ENCODE measurements around the gene NSUN7.

Gene NSUN7

DNA sequence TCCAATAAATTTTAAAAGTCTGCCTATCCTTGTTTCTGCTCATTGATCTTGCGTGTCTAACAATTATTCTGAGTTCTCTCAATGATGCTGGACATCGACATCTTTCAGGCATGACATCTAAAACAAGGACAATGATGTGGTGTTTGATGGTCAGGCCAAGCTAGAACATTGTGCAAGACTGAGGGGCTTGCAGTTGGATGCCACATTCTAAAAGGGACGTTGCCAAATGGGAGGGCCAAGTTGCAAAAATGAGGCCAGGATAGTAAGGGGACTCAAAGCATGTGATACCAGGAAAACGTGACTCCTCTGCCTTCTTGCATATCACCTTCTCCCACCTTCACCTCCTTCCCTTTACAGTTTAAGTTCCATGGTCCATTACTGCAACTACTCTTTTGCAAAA lies 29.4 kb upstream of the NSUN7 start:
- WGBS (ENCODE audit: insufficient coverage, insufficient read length), result no CpG with 5 or more reads among the region's 4 CpGs
- no peaks in the 10 kb centered on the region; the same call in 1 of the 2 replicates for H3K9me3 ChIP-seq (ENCODE audit: control insufficient read depth, insufficient read depth, low read length)
- no peaks in the 10 kb centered on the region for H3K27me3 ChIP-seq (ENCODE audit: control insufficient read depth, insufficient read depth, low read length)
- H3K4me1 ChIP-seq (ENCODE audit: control insufficient read depth, insufficient read depth, low read length), result peaks cover 4% of the 10 kb centered on the region; the same call in 1 of the 2 replicates
- H3K36me3 ChIP-seq (ENCODE audit: control insufficient read depth, insufficient read depth, low read length), result no peaks in the 10 kb centered on the region
- DNase-seq (ENCODE audit: low read depth, low spot score), result no peak
- H3K27ac ChIP-seq (ENCODE audit: low read length), result no peak overlapping the region
- no peak overlapping the region for H3K4me3 ChIP-seq (ENCODE audit: low read length)

DNA sequence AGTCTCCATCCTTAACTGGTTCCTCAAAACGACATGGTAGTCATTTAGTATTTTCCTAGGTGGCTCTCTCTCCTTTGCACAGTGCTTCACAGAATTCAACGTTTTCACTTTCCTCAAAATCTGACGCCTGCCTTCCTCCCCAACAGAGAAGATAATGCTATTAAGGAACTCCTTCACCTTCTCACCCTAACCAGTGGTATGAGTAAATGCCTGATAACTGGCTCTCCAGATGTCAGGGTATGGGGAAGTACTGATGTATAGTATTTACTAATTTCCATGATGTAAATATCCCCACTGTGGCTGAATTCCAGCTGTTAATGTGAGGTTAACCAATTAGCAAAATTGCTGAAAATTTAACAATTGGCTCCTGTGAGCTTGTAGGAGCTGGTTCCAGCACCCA lies 28.8 kb upstream of the NSUN7 start:
- H3K36me3 ChIP-seq (ENCODE audit: control insufficient read depth, insufficient read depth, low read length), result no peaks in the 10 kb centered on the region
- no peak overlapping the region for H3K27ac ChIP-seq (ENCODE audit: low read length)
- H3K27me3 ChIP-seq (ENCODE audit: control insufficient read depth, insufficient read depth, low read length), result no peaks in the 10 kb centered on the region
- no peak for DNase-seq (ENCODE audit: low read depth, low spot score)
- H3K9me3 ChIP-seq (ENCODE audit: control insufficient read depth, insufficient read depth, low read length), result no peaks in the 10 kb centered on the region; the same call in 1 of the 2 replicates
- peaks cover 4% of the 10 kb centered on the region; the same call in 1 of the 2 replicates for H3K4me1 ChIP-seq (ENCODE audit: control insufficient read depth, insufficient read depth, low read length)
- WGBS (ENCODE audit: insufficient coverage, insufficient read length), result no CpG with 5 or more reads among the region's 3 CpGs
- no peak overlapping the region for H3K4me3 ChIP-seq (ENCODE audit: low read length)

DNA sequence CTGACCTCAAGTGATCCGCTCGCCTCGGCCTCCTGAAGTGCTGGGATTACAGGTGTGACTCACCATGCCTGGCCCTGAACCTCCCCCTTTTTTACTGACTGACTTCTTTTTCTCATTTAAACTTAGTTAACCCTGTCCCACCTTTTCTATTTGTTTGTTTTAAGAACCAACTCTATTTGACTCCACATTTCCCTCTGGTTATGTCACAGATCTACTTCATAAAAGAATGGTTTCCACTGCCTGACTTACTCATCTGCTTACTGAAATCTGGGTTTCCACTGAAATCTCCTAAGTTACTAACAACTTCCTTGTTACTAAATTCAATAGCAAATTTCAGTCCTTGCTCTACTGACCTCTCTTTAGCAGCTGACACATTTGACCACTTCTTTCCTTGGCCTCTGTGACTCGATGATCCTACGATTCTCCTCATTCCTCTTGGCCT lies 28.0 kb upstream of the NSUN7 start:
- no peak for DNase-seq (ENCODE audit: low read depth, low spot score)
- no peak overlapping the region for H3K4me3 ChIP-seq (ENCODE audit: low read length)
- no CpG with 5 or more reads among the region's 5 CpGs for WGBS (ENCODE audit: insufficient coverage, insufficient read length)
- no peaks in the 10 kb centered on the region; the same call in 1 of the 2 replicates for H3K9me3 ChIP-seq (ENCODE audit: control insufficient read depth, insufficient read depth, low read length)
- H3K36me3 ChIP-seq (ENCODE audit: control insufficient read depth, insufficient read depth, low read length), result no peaks in the 10 kb centered on the region
- H3K27me3 ChIP-seq (ENCODE audit: control insufficient read depth, insufficient read depth, low read length), result no peaks in the 10 kb centered on the region
- H3K4me1 ChIP-seq (ENCODE audit: control insufficient read depth, insufficient read depth, low read length), result peaks cover 4% of the 10 kb centered on the region; the same call in 1 of the 2 replicates
- H3K27ac ChIP-seq (ENCODE audit: low read length), result no peak overlapping the region

DNA sequence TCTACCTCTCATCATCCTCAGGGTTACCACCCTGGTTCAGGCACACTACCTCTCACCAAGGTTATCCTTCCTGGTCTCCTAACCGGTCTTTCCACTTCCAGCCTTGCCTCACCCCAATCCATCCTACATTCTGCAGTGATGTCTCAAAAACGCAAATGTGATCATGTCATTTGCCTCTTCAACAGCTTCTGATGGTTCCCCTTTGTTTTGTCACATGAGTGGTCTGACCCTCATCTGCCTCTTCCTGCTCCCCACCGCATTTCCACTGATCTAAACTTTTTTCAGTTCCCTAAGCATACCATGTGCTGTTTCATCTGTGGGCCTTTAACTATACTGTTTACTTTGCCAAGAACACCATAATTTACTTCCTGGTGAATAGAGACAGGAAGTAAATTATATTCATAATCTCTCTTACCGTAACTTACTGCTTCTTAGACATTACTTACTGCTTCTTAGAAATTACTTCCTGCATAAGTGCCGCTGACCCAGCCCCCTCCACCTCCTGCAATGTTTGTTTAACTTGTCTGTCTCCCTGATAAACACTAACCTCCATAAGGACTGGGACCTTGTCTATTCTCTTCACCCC lies 27.1 kb upstream of the NSUN7 start:
- Histone ChIP-seq H3K4me3 (ENCODE audit: low read length) (no peak overlapping the region), H3K36me3 (ENCODE audit: control insufficient read depth, insufficient read depth, low read length) (no peaks in the 10 kb centered on the region), H3K27ac (ENCODE audit: low read length) (no peak overlapping the region), H3K27me3 (ENCODE audit: control insufficient read depth, insufficient read depth, low read length) (no peaks in the 10 kb centered on the region), H3K4me1 (ENCODE audit: control insufficient read depth, insufficient read depth, low read length) (peaks cover 4% of the 10 kb centered on the region; the same call in 1 of the 2 replicates), H3K9me3 (ENCODE audit: control insufficient read depth, insufficient read depth, low read length) (no peaks in the 10 kb centered on the region; the same call in 1 of the 2 replicates)
- no peak for DNase-seq (ENCODE audit: low read depth, low spot score)
- no CpG with 5 or more reads among the region's 5 CpGs for WGBS (ENCODE audit: insufficient coverage, insufficient read length)

DNA sequence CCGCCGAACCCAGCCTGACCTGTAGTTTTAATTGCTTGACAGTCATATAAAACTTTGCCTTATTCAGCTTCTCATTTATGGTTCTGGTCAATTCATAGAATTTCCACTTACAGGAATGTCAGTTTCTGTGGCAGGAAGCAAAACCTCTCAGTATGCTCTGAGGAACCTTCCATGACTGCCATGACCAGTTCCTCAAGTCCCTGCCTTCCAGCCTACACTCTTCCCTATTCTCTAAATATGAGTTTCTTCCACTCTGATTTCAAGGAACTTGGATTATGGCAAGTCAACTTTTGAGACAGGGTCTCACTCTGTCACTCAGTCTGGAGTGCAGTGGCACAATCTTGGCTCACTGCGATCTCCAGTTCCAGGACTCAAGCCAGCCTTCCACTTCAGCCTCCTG lies 26.0 kb upstream of the NSUN7 start:
- H3K36me3 ChIP-seq (ENCODE audit: control insufficient read depth, insufficient read depth, low read length), result no peaks in the 10 kb centered on the region
- no peak overlapping the region for H3K27ac ChIP-seq (ENCODE audit: low read length)
- no peaks in the 10 kb centered on the region; the same call in 1 of the 2 replicates for H3K9me3 ChIP-seq (ENCODE audit: control insufficient read depth, insufficient read depth, low read length)
- WGBS (ENCODE audit: insufficient coverage, insufficient read length), result no CpG with 5 or more reads among the region's 3 CpGs
- peaks cover 3% of the 10 kb centered on the region; the same call in 1 of the 2 replicates for H3K4me1 ChIP-seq (ENCODE audit: control insufficient read depth, insufficient read depth, low read length)
- H3K27me3 ChIP-seq (ENCODE audit: control insufficient read depth, insufficient read depth, low read length), result no peaks in the 10 kb centered on the region
- H3K4me3 ChIP-seq (ENCODE audit: low read length), result no peak overlapping the region
- no peak for DNase-seq (ENCODE audit: low read depth, low spot score)

DNA sequence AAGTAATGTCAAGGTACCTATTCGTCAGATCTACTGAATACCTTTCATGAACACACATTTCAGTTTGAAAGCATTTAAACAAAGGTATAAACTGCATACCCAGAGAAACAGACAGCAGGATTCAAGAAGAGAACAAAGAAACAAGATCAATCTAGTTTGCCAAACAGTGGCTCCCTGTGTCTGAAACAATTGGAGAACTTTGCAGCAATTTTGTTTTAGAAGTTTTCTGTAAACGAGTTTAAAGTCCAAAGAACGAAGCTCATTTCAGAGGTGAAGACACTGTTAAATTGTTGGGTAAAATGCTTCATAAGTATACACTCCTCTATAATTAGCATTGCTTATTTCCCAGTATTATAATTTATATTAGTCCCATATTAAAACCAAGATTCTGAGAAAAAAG lies 21.4 kb upstream of the NSUN7 start:
- Histone ChIP-seq H3K4me3 (ENCODE audit: low read length) (no peak overlapping the region), H3K4me1 (ENCODE audit: control insufficient read depth, insufficient read depth, low read length) (no peaks in the 10 kb centered on the region), H3K9me3 (ENCODE audit: control insufficient read depth, insufficient read depth, low read length) (no peaks in the 10 kb centered on the region), H3K36me3 (ENCODE audit: control insufficient read depth, insufficient read depth, low read length) (no peaks in the 10 kb centered on the region), H3K27me3 (ENCODE audit: control insufficient read depth, insufficient read depth, low read length) (no peaks in the 10 kb centered on the region), H3K27ac (ENCODE audit: low read length) (no peak overlapping the region)
- WGBS (ENCODE audit: insufficient coverage, insufficient read length), result no CpG with 5 or more reads among the region's 3 CpGs
- DNase-seq (ENCODE audit: low read depth, low spot score), result no peak

DNA sequence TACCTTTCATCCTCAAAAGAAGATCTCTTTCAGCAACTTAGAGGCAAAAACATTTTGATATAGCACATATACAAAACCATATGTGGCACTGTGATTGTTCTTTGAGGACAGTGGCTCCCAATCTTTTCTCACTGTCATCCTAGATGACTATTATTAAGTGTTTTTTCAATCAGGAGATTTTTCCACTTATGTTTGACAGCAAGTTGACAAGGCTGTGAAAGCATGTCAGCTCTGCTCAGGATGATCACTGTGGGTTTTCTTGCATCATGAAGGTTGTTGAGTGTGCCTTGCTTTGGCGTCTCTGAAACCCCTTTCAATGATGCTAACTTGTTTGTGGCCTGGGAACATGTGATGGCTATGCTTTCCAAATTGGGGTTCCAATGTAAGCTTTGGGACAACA lies 20.2 kb upstream of the NSUN7 start:
- Histone ChIP-seq H3K9me3 (ENCODE audit: control insufficient read depth, insufficient read depth, low read length) (no peaks in the 10 kb centered on the region), H3K27ac (ENCODE audit: low read length) (no peak overlapping the region), H3K4me3 (ENCODE audit: low read length) (no peak overlapping the region), H3K4me1 (ENCODE audit: control insufficient read depth, insufficient read depth, low read length) (no peaks in the 10 kb centered on the region), H3K36me3 (ENCODE audit: control insufficient read depth, insufficient read depth, low read length) (no peaks in the 10 kb centered on the region), H3K27me3 (ENCODE audit: control insufficient read depth, insufficient read depth, low read length) (no peaks in the 10 kb centered on the region)
- no CpG with 5 or more reads among the region's 1 CpG for WGBS (ENCODE audit: insufficient coverage, insufficient read length)
- DNase-seq (ENCODE audit: low read depth, low spot score), result no peak

DNA sequence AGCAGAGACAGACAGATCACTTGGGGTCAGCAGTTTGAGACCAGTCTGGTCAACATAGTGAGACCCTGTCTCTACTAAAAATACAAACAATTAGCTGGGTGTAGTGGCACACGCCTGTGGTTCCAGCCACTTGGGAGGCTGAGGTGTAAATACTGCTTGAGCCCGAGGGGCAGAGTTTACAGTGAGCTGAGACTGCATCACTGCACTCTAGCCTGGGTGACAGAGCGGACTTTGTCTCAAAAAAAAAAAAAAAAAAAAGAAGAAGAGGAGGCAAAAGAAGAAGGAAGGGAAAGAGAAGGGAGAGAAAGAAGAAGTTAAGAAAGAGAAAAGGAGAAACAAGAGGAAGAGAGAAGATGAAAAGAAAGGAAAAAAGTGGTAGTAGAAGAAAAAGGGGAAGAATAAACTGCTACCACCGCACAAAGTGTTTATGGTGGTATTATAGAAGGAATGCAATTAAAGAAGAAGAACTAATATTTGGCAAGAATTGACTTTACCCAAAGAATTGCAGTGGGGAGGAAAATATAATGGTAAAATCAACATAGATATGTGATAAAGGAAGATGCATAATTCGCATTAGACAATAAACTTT lies 19.6 kb upstream of the NSUN7 start:
- H3K27me3 ChIP-seq (ENCODE audit: control insufficient read depth, insufficient read depth, low read length), result no peaks in the 10 kb centered on the region
- H3K36me3 ChIP-seq (ENCODE audit: control insufficient read depth, insufficient read depth, low read length), result no peaks in the 10 kb centered on the region
- no CpG with 5 or more reads among the region's 5 CpGs for WGBS (ENCODE audit: insufficient coverage, insufficient read length)
- no peak for DNase-seq (ENCODE audit: low read depth, low spot score)
- no peak overlapping the region for H3K4me3 ChIP-seq (ENCODE audit: low read length)
- no peaks in the 10 kb centered on the region for H3K4me1 ChIP-seq (ENCODE audit: control insufficient read depth, insufficient read depth, low read length)
- no peak overlapping the region for H3K27ac ChIP-seq (ENCODE audit: low read length)
- H3K9me3 ChIP-seq (ENCODE audit: control insufficient read depth, insufficient read depth, low read length), result no peaks in the 10 kb centered on the region

DNA sequence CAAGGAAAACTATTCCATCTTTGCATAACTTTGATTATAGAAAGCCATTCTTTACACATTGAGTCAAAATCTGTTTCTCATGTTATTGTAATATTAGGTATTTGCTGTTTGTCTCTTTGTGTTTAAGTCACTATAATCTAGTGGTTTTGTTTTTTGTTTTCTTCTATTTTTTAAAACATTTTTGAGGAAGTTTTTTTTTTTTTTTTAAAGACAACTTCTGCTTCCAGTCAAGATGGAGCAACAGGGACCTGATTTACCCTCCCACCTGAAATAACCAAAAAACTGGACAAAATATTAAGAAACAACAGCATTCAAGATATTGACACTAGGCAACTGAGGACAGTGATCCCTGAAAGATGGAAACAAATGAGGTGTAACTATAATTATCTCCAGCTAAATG lies 18.4 kb upstream of the NSUN7 start:
- Histone ChIP-seq H3K4me1 (ENCODE audit: control insufficient read depth, insufficient read depth, low read length) (no peaks in the 10 kb centered on the region), H3K4me3 (ENCODE audit: low read length) (no peak overlapping the region), H3K27ac (ENCODE audit: low read length) (no peak overlapping the region)

DNA sequence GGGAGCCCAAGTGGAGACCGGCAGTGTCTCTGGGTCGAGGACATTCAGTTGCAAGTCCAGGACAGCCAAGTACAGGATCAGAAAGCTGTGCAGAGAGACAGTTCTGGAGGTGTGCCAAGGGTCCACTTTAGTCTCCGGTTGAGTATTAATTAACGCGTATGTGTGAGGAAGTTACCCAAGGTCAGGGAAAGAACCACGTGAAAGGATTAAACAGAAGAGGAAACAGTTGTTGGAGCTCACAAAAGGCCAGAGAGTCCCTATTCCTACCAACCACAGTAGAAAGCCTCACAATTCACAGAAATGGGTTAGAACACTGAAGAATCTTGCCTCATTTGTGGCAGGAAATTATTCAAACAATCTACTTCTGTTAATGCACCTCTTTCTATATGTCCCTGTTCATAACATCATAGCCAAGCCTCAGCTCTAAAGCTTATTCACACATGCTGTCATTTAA lies 17.9 kb upstream of the NSUN7 start:
- no CpG with 5 or more reads among the region's 6 CpGs for WGBS (ENCODE audit: insufficient coverage, insufficient read length)

More for the DNA sequence above, 18.4 kb upstream of the NSUN7 start:
- Histone ChIP-seq H3K27me3 (ENCODE audit: control insufficient read depth, insufficient read depth, low read length) (no peaks in the 10 kb centered on the region), H3K9me3 (ENCODE audit: control insufficient read depth, insufficient read depth, low read length) (no peaks in the 10 kb centered on the region), H3K36me3 (ENCODE audit: control insufficient read depth, insufficient read depth, low read length) (no peaks in the 10 kb centered on the region)
- no peak for DNase-seq (ENCODE audit: low read depth, low spot score)

DNA sequence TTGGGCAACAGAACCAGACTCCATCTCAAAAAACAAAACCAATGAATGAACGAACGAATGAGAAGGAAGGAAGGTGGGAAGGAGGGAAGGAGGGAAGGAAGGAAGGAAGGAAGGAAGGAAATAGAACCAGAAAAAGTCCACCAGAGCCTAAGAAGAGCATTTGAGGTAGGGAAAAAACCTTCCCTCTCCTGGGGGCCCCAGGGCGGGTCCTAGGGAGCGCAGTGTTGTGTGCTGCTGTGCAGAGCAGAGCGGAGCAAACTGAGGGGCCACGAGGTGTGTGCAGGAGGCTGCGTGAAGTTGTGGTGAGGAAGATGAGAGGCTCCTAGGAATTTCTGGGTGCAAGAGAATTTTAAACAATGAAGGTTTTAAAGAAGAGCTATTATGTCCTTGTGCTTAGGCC lies 16.0 kb upstream of the NSUN7 start:
- DNase-seq (ENCODE audit: low read depth, low spot score), result no peak
- H3K4me3 ChIP-seq (ENCODE audit: low read length), result no peak overlapping the region
- no peaks in the 10 kb centered on the region for H3K9me3 ChIP-seq (ENCODE audit: control insufficient read depth, insufficient read depth, low read length)
- H3K27me3 ChIP-seq (ENCODE audit: control insufficient read depth, insufficient read depth, low read length), result no peaks in the 10 kb centered on the region
- no peak overlapping the region for H3K27ac ChIP-seq (ENCODE audit: low read length)
- no CpG with 5 or more reads among the region's 7 CpGs for WGBS (ENCODE audit: insufficient coverage, insufficient read length)
- H3K36me3 ChIP-seq (ENCODE audit: control insufficient read depth, insufficient read depth, low read length), result no peaks in the 10 kb centered on the region
- no peaks in the 10 kb centered on the region for H3K4me1 ChIP-seq (ENCODE audit: control insufficient read depth, insufficient read depth, low read length)

More for the DNA sequence above, 17.9 kb upstream of the NSUN7 start:
- no peaks in the 10 kb centered on the region for H3K27me3 ChIP-seq (ENCODE audit: control insufficient read depth, insufficient read depth, low read length)
- no peak for DNase-seq (ENCODE audit: low read depth, low spot score)
- no peaks in the 10 kb centered on the region for H3K9me3 ChIP-seq (ENCODE audit: control insufficient read depth, insufficient read depth, low read length)
- no peaks in the 10 kb centered on the region for H3K4me1 ChIP-seq (ENCODE audit: control insufficient read depth, insufficient read depth, low read length)
- H3K4me3 ChIP-seq (ENCODE audit: low read length), result no peak overlapping the region
- H3K36me3 ChIP-seq (ENCODE audit: control insufficient read depth, insufficient read depth, low read length), result no peaks in the 10 kb centered on the region
- H3K27ac ChIP-seq (ENCODE audit: low read length), result no peak overlapping the region

Measured in iPS DF 6.9 (cell line).